GM12878 (cell line): Measurements from ENCODE around the gene SULT2B1. TPM values are rescaled to one million over a fixed set of nuclear protein-coding genes. Genes with fewer than 3 reads are reported as not detected.

Source experiments
- ATAC-seq: fragments of 200-7000 bp; cut with Tn5 transposase; 3 replicates; pipeline ENCODE4 v1.9.1; 2020; ENCODE audit warnings: mild to moderate bottlenecking, moderate library complexity
- BruUV-seq: library from RNA; stranded (reverse); fragments of 400-500 nt; replicated peaks from 2 replicates; lab custom pipeline; 2021; lab: Mats Ljungman, UMichigan
- CTCF ChIA-PET: fragments of 300-600 bp; sonication (Branson Sonifier 250); formaldehyde crosslinking; extraction: SDS; loops from one replicate; lab custom pipeline; 2021; ENCODE audit warnings: inconsistent platforms; lab: Yijun Ruan, JAX
- POLR2A ChIA-PET: fragments of 350-600 bp; formaldehyde crosslinking; extraction: SDS; loops from one replicate; lab custom pipeline; 2021; ENCODE audit warnings: inconsistent platforms; lab: Charles Lee
- RAD21 ChIA-PET: fragments of 300-600 bp; sonication (Branson Sonifier 250); formaldehyde crosslinking; loops from one replicate; lab custom pipeline; 2023; ENCODE audit warnings: antibody characterized with exemption; ENCODE audit not compliant: unreplicated experiment; lab: Charles Lee
- SMC1A ChIA-PET: fragments of 300-600 bp; sonication (Branson Sonifier 250); formaldehyde crosslinking; loops from one replicate; lab custom pipeline; 2023; ENCODE audit not compliant: unreplicated experiment, uncharacterized antibody; lab: Charles Lee
- DNase-seq: peaks from one replicate; pipeline ENCODE4 v3.0.0-alpha.2; 2011; ENCODE audit warnings: low read depth, low spot score
- FAIRE-seq: peaks from 3 replicates; lab custom pipeline; 2011; peaks lifted over from hg19 to GRCh38; lab: Jason Lieb, UNC
- H2AFZ ChIP-seq: 2 replicates; pipeline ENCODE4 v1.6.0; 2011; ENCODE audit warnings: low read depth, low read length, control low read depth; ENCODE audit not compliant: control insufficient read depth
- H3K27ac ChIP-seq: 2 replicates; pipeline ENCODE4 v1.5.1; 2011; ENCODE audit warnings: control low read depth; ENCODE audit not compliant: control insufficient read depth, insufficient read depth
- H3K27me3 ChIP-seq, 2 experiments: replicated peaks in 1 of 2; 2 replicates each; pipeline versions ENCODE4 v1.6.0 to v1.6.1; 2011; ENCODE audit warnings: low read length in 1 of 2; ENCODE audit not compliant: control insufficient read depth in 2 of 2, insufficient read depth in 2 of 2
- H3K36me3 ChIP-seq, 2 experiments: 2 replicates each; pipeline ENCODE4 v1.5.1; 2011; ENCODE audit warnings: low read length in 1 of 2; ENCODE audit not compliant: control insufficient read depth in 2 of 2, insufficient read depth in 2 of 2
- H3K4me1 ChIP-seq: 2 replicates; pipeline ENCODE4 v1.6.1; 2011; ENCODE audit warnings: mild to moderate bottlenecking, low read length, moderate library complexity, mixed read lengths; ENCODE audit not compliant: control insufficient read depth, insufficient read depth
- H3K4me2 ChIP-seq: 2 replicates; pipeline ENCODE4 v1.6.0; 2011; ENCODE audit warnings: control low read depth; ENCODE audit not compliant: control insufficient read depth, insufficient read depth
- H3K4me3 ChIP-seq: fragments of 200-600 bp; sonication (generic); 2 replicates; pipeline ENCODE4 v1.5.1; 2016
- H3K79me2 ChIP-seq: 2 replicates; pipeline ENCODE4 v1.6.0; 2011; ENCODE audit warnings: low read length; ENCODE audit not compliant: control insufficient read depth, insufficient read depth
- H3K9ac ChIP-seq: 2 replicates; pipeline ENCODE4 v1.8.0; 2011; ENCODE audit warnings: low read length, control low read depth, mixed read lengths; ENCODE audit not compliant: control insufficient read depth, insufficient read depth
- H3K9me3 ChIP-seq: replicated peaks from 3 replicates; pipeline ENCODE4 v1.5.1; 2011; ENCODE audit warnings: mild to moderate bottlenecking, low read length; ENCODE audit not compliant: control insufficient read depth, insufficient read depth
- H4K20me1 ChIP-seq: 2 replicates; pipeline ENCODE4 v1.6.0; 2011; ENCODE audit not compliant: control insufficient read depth, insufficient read depth
- BMI1 ChIP-seq: fragments of 450-650 bp; IDR thresholded peaks from 2 replicates; pipeline ENCODE4 v1.6.1; 2016; ENCODE audit warnings: mild to moderate bottlenecking, moderate library complexity, borderline replicate concordance
- IKZF1 ChIP-seq: fragments of 450-650 bp; conservative IDR thresholded peaks from 2 replicates; pipeline ENCODE4 v1.6.1; 2017; ENCODE audit warnings: antibody characterized with exemption, mild to moderate bottlenecking
- IKZF2 ChIP-seq, 2 experiments: fragments of 450-650 bp; IDR thresholded peaks; 2 replicates each; pipeline ENCODE4 v1.6.1; 2017; ENCODE audit warnings: mild to moderate bottlenecking in 2 of 2, moderate library complexity in 2 of 2
- NBN ChIP-seq: fragments of 450-650 bp; IDR thresholded peaks from 2 replicates; pipeline ENCODE4 v1.6.1; 2016
- RUNX3 ChIP-seq: IDR thresholded peaks from 2 replicates; pipeline ENCODE4 v1.6.1; 2012; ENCODE audit warnings: low read length, inconsistent platforms
- SMAD5 ChIP-seq: IDR thresholded peaks from 2 replicates; pipeline ENCODE4 v1.6.1; 2016; ENCODE audit warnings: antibody characterized with exemption, low read depth
- STAT3 ChIP-seq: IDR thresholded peaks from 2 replicates; pipeline ENCODE4 v1.6.1; 2011; ENCODE audit warnings: low read depth, low read length, improper control_type of control experiment
- TCF7 ChIP-seq: IDR thresholded peaks from 2 replicates; pipeline ENCODE4 v1.6.1; 2014; ENCODE audit warnings: antibody characterized with exemption, borderline replicate concordance
- YY1 ChIP-seq: IDR thresholded peaks from 2 replicates; pipeline ENCODE4 v1.6.1; 2011; ENCODE audit warnings: low read depth, mild to moderate bottlenecking, low read length
- WGBS: methylation state at CpG from one replicate; pipeline ENCODE4 v1.1.6; 2016; ENCODE audit warnings: low lambda C conversion rate; ENCODE audit not compliant: insufficient replicate concordance, insufficient coverage; ENCODE audit errors: missing lambda C conversion rate; 5-methylcytosine and 5-hydroxymethylcytosine counted together
- in situ Hi-C: fragments of 300-500 bp; cut with MboI; formaldehyde crosslinking; loops from 9 replicates; pipeline ENCODE4 v1.14.3; 2018; ENCODE audit warnings: mixed read lengths
- intact Hi-C: fragments of 100-400 bp; cut with micrococcal nuclease; formaldehyde crosslinking; loops from one replicate; pipeline ENCODE4 v1.14.2; 2022; ENCODE audit not compliant: unreplicated experiment
- polyA plus RNA-seq, 11 experiments: library from polyadenylated mRNA; depleted of rRNA in 4 of 11; unstranded in 6 of 11; stranded (reverse) in 5 of 11; fragments of >200 nt; fragmentation: Nextera tagmentation in 4 of 11; fragmentation: Illumina TruSeq in 1 of 11; extraction: Ambion mirVana in 4 of 11; extraction: Trizol in 1 of 11; gene quantifications; 1 replicate in 1 of 11; 2 replicates in 10 of 11; pipeline versions ENCODE4 v1.2.1 to v1.2.3, GENCODE V29; 2011 to 2016; ENCODE audit warnings: inconsistent platforms in 2 of 11, missing spikeins in 2 of 11, low read depth in 1 of 11
- total RNA-seq, 4 experiments: library from RNA; depleted of rRNA in 3 of 4; stranded (reverse); fragments of >200 nt in 3 of 4; fragmentation: Illumina TruSeq in 1 of 4; extraction: Trizol in 1 of 4; gene quantifications; 2 replicates each; pipeline versions ENCODE4 v1.2.1 to v1.2.3, GENCODE V29; 2013 to 2021
- TF ChIP-seq, protein P1 (sequence below): IDR thresholded peaks from 2 replicates; pipeline ENCODE4 v1.6.1; 2011; ENCODE audit warnings: borderline replicate concordance, low read depth, mild to moderate bottlenecking, moderate library complexity, low read length; ENCODE audit not compliant: insufficient read depth, poor library complexity, severe bottlenecking
- TF ChIP-seq, protein P2 (sequence below): fragments of 450-650 bp; IDR thresholded peaks from 2 replicates; pipeline ENCODE4 v1.6.1; 2018; ENCODE audit warnings: mild to moderate bottlenecking, low read depth, moderate library complexity; ENCODE audit not compliant: partially characterized antibody
- TF ChIP-seq, protein P3 (sequence below), 3 experiments: IDR thresholded peaks in 2 of 3; conservative IDR thresholded peaks in 1 of 3; 2 replicates each; pipeline ENCODE4 v1.5.1; 2011; ENCODE audit warnings: low read depth in 3 of 3, low read length in 3 of 3, mild to moderate bottlenecking in 3 of 3, control low read depth in 2 of 3, moderate library complexity in 2 of 3, inconsistent platforms in 1 of 3, mixed read lengths in 1 of 3; ENCODE audit not compliant: control insufficient read depth in 2 of 3, insufficient read depth in 1 of 3; ENCODE audit errors: extremely low read depth in 1 of 3

The SULT2B1 gene
- total and polyA plus RNA-seq, 10 of the 15 experiments (the other 5 are each of a cell fraction or from before 2014, with no cell fraction given): 0.11 to 0.14 TPM; not detected in 8

DNA sequence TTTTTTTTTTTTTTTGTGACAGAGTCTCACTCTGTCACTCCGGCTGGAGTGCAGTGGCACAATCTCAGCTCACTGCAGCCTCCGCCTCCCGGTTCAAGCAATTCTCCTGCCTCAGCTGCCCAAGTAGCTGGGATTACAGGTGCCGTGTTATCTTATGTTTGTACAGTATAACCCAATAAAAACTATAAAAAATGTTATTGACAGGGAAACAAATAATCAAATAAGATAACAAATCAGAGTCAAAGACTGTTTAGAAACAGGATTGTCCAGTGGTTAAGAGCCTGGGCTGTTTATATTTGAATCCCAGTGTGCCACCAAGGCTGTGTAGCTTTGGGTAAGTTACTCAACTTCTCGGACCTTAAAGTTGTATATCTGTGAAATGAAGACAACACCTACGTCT lies 21.2 kb upstream of the SULT2B1 start:
- FAIRE-seq: no peak
- H3K4me2 ChIP-seq: no peak overlapping the region
- no peak for TF ChIP-seq BMI1
- TF ChIP-seq SMAD5: no peak
- no peak for TF ChIP-seq NBN
- TF ChIP-seq, protein P1, sequence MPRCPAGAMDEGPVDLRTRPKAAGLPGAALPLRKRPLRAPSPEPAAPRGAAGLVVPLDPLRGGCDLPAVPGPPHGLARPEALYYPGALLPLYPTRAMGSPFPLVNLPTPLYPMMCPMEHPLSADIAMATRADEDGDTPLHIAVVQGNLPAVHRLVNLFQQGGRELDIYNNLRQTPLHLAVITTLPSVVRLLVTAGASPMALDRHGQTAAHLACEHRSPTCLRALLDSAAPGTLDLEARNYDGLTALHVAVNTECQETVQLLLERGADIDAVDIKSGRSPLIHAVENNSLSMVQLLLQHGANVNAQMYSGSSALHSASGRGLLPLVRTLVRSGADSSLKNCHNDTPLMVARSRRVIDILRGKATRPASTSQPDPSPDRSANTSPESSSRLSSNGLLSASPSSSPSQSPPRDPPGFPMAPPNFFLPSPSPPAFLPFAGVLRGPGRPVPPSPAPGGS: no peak
- TF ChIP-seq, all 136 proteins: peak for 0
- in situ Hi-C loops (no loop called here), intact Hi-C loops (no loop called here)
- H3K79me2 ChIP-seq: no peaks in the 10 kb centered on the region
- no peaks in the 10 kb centered on the region for H3K27me3 ChIP-seq
- POLR2A ChIA-PET: interaction anchor here (0.6 kb wide), 1 partner anchor 214 kb away, joined by 3 read pairs; no protein-coding TSS in a partner anchor
- DNase-seq (no peak), ATAC-seq (no peak)
- RAD21 ChIA-PET: no interaction called here
- H3K9me3 ChIP-seq: no peaks in the 10 kb centered on the region; the same call in 1 of the 3 replicates
- SMC1A ChIA-PET: interaction anchor here (1.8 kb wide), 1 partner anchor 11 kb away, joined by 5 read pairs; no protein-coding TSS in a partner anchor
- 45% methylated on average over 5 of the region's 6 CpGs for WGBS
- H3K4me1 ChIP-seq: no peaks in the 10 kb centered on the region
- H3K4me3 ChIP-seq: no peak overlapping the region
- no peaks in the 10 kb centered on the region for H3K36me3 ChIP-seq
- BruUV-seq: no TSS peak
- CTCF ChIA-PET: interaction anchor here (0.6 kb wide), 1 partner anchor 16 kb away, joined by 3 read pairs; no protein-coding TSS in a partner anchor
- no peak overlapping the region for H3K9ac ChIP-seq
- H4K20me1 ChIP-seq: no peaks in the 10 kb centered on the region
- no peak overlapping the region for H3K27ac ChIP-seq
- no peak overlapping the region for H2AFZ ChIP-seq

DNA sequence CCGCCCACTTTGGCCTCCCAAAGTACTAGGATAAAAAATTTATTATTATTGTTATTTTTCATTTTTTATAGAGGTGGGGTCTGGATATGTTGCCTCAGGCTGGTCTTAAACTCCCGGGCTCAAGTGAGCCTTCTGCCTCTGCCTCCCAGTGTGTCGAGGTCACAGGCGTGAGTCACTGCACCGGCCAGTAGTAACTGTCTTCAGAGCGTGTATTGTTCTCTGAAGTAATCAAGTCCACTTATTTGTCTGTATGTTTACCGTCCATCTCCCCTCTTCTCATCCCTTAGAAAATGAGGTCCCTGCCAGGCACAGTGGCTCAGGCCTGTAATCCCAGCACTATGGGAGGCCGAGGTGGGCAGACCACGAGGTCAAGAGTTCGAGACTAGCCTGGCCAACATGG lies 18.2 kb upstream of the SULT2B1 start:
- Histone ChIP-seq H2AFZ (no peak overlapping the region), H3K4me2 (no peak overlapping the region), H3K27ac (no peak overlapping the region), H3K9me3 (no peaks in the 10 kb centered on the region; the same call in 2 of the 3 replicates), H3K27me3 (no peaks in the 10 kb centered on the region), H3K36me3 (no peaks in the 10 kb centered on the region), H4K20me1 (no peaks in the 10 kb centered on the region), H3K9ac (no peak overlapping the region), H3K79me2 (no peaks in the 10 kb centered on the region), H3K4me1 (no peaks in the 10 kb centered on the region), H3K4me3 (no peak overlapping the region)
- FAIRE-seq (no peak), DNase-seq (no peak), ATAC-seq (no peak)
- intact Hi-C loops: no loop called here
- WGBS: 46% methylated on average over 10 of the region's 10 CpGs
- BruUV-seq: no TSS peak
- CTCF ChIA-PET: interaction anchor here (0.7 kb wide), 1 partner anchor 59 kb away, joined by 3 read pairs; no protein-coding TSS in a partner anchor
- in situ Hi-C loops: no loop called here
- SMC1A ChIA-PET: no interaction called here
- RAD21 ChIA-PET: no interaction called here
- POLR2A ChIA-PET: no interaction called here
- TF ChIP-seq IKZF1: no peak
- no peak for TF ChIP-seq TCF7
- TF ChIP-seq IKZF2 (IDR thresholded peaks at IDR 0.05): no peak
- TF ChIP-seq RUNX3: no peak
- no peak for TF ChIP-seq STAT3
- TF ChIP-seq, protein P2, sequence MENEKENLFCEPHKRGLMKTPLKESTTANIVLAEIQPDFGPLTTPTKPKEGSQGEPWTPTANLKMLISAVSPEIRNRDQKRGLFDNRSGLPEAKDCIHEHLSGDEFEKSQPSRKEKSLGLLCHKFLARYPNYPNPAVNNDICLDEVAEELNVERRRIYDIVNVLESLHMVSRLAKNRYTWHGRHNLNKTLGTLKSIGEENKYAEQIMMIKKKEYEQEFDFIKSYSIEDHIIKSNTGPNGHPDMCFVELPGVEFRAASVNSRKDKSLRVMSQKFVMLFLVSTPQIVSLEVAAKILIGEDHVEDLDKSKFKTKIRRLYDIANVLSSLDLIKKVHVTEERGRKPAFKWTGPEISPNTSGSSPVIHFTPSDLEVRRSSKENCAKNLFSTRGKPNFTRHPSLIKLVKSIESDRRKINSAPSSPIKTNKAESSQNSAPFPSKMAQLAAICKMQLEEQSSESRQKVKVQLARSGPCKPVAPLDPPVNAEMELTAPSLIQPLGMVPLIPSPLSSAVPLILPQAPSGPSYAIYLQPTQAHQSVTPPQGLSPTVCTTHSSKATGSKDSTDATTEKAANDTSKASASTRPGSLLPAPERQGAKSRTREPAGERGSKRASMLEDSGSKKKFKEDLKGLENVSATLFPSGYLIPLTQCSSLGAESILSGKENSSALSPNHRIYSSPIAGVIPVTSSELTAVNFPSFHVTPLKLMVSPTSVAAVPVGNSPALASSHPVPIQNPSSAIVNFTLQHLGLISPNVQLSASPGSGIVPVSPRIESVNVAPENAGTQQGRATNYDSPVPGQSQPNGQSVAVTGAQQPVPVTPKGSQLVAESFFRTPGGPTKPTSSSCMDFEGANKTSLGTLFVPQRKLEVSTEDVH: no peak
- no peak for TF ChIP-seq YY1
- no peak for TF ChIP-seq SMAD5
- TF ChIP-seq, protein P3, sequence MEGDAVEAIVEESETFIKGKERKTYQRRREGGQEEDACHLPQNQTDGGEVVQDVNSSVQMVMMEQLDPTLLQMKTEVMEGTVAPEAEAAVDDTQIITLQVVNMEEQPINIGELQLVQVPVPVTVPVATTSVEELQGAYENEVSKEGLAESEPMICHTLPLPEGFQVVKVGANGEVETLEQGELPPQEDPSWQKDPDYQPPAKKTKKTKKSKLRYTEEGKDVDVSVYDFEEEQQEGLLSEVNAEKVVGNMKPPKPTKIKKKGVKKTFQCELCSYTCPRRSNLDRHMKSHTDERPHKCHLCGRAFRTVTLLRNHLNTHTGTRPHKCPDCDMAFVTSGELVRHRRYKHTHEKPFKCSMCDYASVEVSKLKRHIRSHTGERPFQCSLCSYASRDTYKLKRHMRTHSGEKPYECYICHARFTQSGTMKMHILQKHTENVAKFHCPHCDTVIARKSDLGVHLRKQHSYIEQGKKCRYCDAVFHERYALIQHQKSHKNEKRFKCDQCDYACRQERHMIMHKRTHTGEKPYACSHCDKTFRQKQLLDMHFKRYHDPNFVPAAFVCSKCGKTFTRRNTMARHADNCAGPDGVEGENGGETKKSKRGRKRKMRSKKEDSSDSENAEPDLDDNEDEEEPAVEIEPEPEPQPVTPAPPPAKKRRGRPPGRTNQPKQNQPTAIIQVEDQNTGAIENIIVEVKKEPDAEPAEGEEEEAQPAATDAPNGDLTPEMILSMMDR (IDR thresholded peaks at IDR 0.05 in 2 of 3, conservative IDR thresholded peaks at IDR 0.05 in 1 of 3; ENCODE audit: control insufficient read depth in 2 of 3, extremely low read depth in 1 of 3, insufficient read depth in 1 of 3, low read depth in 3 of 3, low read length in 3 of 3): no peak
